CD14-positive monocyte (primary cell): Measurements from ENCODE around the gene SLC6A6. TPM values are rescaled to one million over a fixed set of nuclear protein-coding genes. Genes with fewer than 3 reads are reported as not detected.

Experiments used
- DNase-seq, 3 donors: peaks; one replicate each; pipeline ENCODE4 v3.0.0-alpha.2; 2011 to 2022
- H2AFZ ChIP-seq: 2 replicates; pipeline ENCODE4 v1.6.0; 2012; ENCODE audit warnings: mild to moderate bottlenecking, low read depth, low read length, inconsistent platforms; ENCODE audit not compliant: insufficient read depth, poor library complexity, severe bottlenecking
- H3K27ac ChIP-seq, 2 donors: 1 replicate in 1 of 2; 2 replicates in 1 of 2; pipeline ENCODE4 v1.5.1; 2012 to 2013; ENCODE audit warnings: low read length in 2 of 2, control low read depth in 1 of 2, inconsistent platforms in 1 of 2, low read depth in 1 of 2, mild to moderate bottlenecking in 1 of 2
- H3K27me3 ChIP-seq, 2 donors: one replicate each; pipeline versions ENCODE4 v1.6.0 to v1.6.1; 2011 to 2013; ENCODE audit warnings: low read length in 2 of 2; ENCODE audit not compliant: control insufficient read depth in 2 of 2, insufficient read depth in 2 of 2
- H3K36me3 ChIP-seq, 2 donors: replicated peaks in 1 of 2; 1 replicate in 1 of 2; 2 replicates in 1 of 2; pipeline versions ENCODE4 v1.5.1 to v1.6.1; 2012 to 2013; ENCODE audit warnings: low read length in 2 of 2, control low read depth in 1 of 2, inconsistent platforms in 1 of 2, mild to moderate bottlenecking in 1 of 2; ENCODE audit not compliant: insufficient read depth in 2 of 2, control insufficient read depth in 1 of 2
- H3K4me1 ChIP-seq, 2 donors: 1 replicate in 1 of 2; 2 replicates in 1 of 2; pipeline versions ENCODE4 v1.5.1 to v1.6.1; 2012 to 2013; ENCODE audit warnings: low read length in 2 of 2, control low read depth in 1 of 2, inconsistent platforms in 1 of 2, mild to moderate bottlenecking in 1 of 2, moderate library complexity in 1 of 2; ENCODE audit not compliant: insufficient read depth in 2 of 2, control insufficient read depth in 1 of 2
- H3K4me2 ChIP-seq: replicated peaks from 2 replicates; pipeline ENCODE3; 2012; ENCODE audit warnings: low read length, moderate library complexity, mild to moderate bottlenecking; ENCODE audit not compliant: poor library complexity, severe bottlenecking; ENCODE audit errors: extremely low read depth
- H3K4me3 ChIP-seq, 3 experiments: fragments of 200-600 bp in 1 of 3; sonication (generic) in 1 of 3; replicated peaks in 1 of 3; 1 replicate in 2 of 3; 2 replicates in 1 of 3; pipeline ENCODE4 v1.5.1; 2011 to 2013; ENCODE audit warnings: low read length in 3 of 3, mild to moderate bottlenecking in 3 of 3, control low read depth in 2 of 3, low read depth in 2 of 3, inconsistent platforms in 1 of 3, moderate library complexity in 1 of 3
- H3K79me2 ChIP-seq: 2 replicates; pipeline ENCODE4 v1.6.0; 2012; ENCODE audit warnings: mild to moderate bottlenecking, control low read depth, inconsistent platforms, low read length, moderate library complexity; ENCODE audit not compliant: insufficient read depth
- H3K9ac ChIP-seq: 2 replicates; pipeline ENCODE4 v1.6.0; 2017; ENCODE audit warnings: low read length, mild to moderate bottlenecking; ENCODE audit not compliant: insufficient read depth, poor library complexity, severe bottlenecking
- H3K9me3 ChIP-seq, 2 donors: replicated peaks in 1 of 2; 1 replicate in 1 of 2; 2 replicates in 1 of 2; pipeline versions ENCODE4 v1.5.1 to v1.6.1; 2012 to 2013; ENCODE audit warnings: low read length in 2 of 2, control low read depth in 1 of 2; ENCODE audit not compliant: control insufficient read depth in 1 of 2, insufficient read depth in 1 of 2
- H4K20me1 ChIP-seq: 2 replicates; pipeline ENCODE4 v1.6.0; 2012; ENCODE audit warnings: mild to moderate bottlenecking, low read length, control low read depth, moderate library complexity; ENCODE audit not compliant: insufficient read depth
- H3K27ac Mint-ChIP-seq, 7 donors: one replicate each; pipeline ENCODE4 v1.8.0; 2020; ENCODE audit warnings: mild to moderate bottlenecking in 7 of 7, mixed read lengths in 7 of 7, moderate library complexity in 6 of 7, inconsistent platforms in 2 of 7
- H3K27me3 Mint-ChIP-seq, 3 donors: one replicate each; pipeline ENCODE4 v1.8.0; 2021 to 2022; ENCODE audit warnings: low read depth in 3 of 3, mild to moderate bottlenecking in 3 of 3, mixed read lengths in 3 of 3, moderate library complexity in 3 of 3, inconsistent platforms in 1 of 3
- H3K36me3 Mint-ChIP-seq, 2 donors: one replicate each; pipeline ENCODE4 v1.8.0; 2020; ENCODE audit warnings: mixed read lengths in 2 of 2, inconsistent platforms in 1 of 2, mild to moderate bottlenecking in 1 of 2
- H3K4me1 Mint-ChIP-seq: one replicate; pipeline ENCODE4 v1.8.0; 2020; ENCODE audit warnings: mild to moderate bottlenecking, mixed read lengths
- H3K4me3 Mint-ChIP-seq, 2 donors: one replicate each; pipeline ENCODE4 v1.8.0; 2020; ENCODE audit warnings: mild to moderate bottlenecking in 2 of 2, mixed read lengths in 2 of 2, moderate library complexity in 1 of 2
- H3K9me3 Mint-ChIP-seq, 7 donors: one replicate each; pipeline ENCODE4 v1.8.0; 2020 to 2022; ENCODE audit warnings: mixed read lengths in 7 of 7, mild to moderate bottlenecking in 6 of 7, moderate library complexity in 6 of 7, inconsistent platforms in 2 of 7
- CTCF ChIP-seq: fragments of 200-600 bp; IDR thresholded peaks from one replicate; pipeline ENCODE4 v1.8.0; 2022; ENCODE audit warnings: antibody characterized with exemption, mild to moderate bottlenecking
- WGBS: methylation state at CpG from one replicate; pipeline ENCODE4 v1.1.5; 2013; ENCODE audit warnings: missing lambda C conversion rate; ENCODE audit not compliant: insufficient coverage; 5-methylcytosine and 5-hydroxymethylcytosine counted together
- intact Hi-C, 2 donors: fragments of 100-400 bp; cut with micrococcal nuclease; formaldehyde crosslinking; loops; one replicate each; pipeline versions ENCODE4 v1.15.0 to v1.15.1; 2023
- polyA plus RNA-seq, 3 donors: library from polyadenylated mRNA; depleted of rRNA in 1 of 3; unstranded in 2 of 3; stranded (reverse) in 1 of 3; fragments of 300-500 nt in 2 of 3; fragments of >200 nt in 1 of 3; fragmentation: Illumina TruSeq in 2 of 3; gene quantifications; 1 replicate in 2 of 3; 2 replicates in 1 of 3; pipeline ENCODE4 v1.2.3, GENCODE V29; 2012 to 2021

SLC6A6 gene
- polyA plus RNA-seq, 3 donors: 18.4 to 136 (median 24.5) TPM

- H3K4me1 Mint-ChIP-seq: peaks cover 77% of the 10 kb centered on the region
- DNase-seq: no peak
- Histone ChIP-seq H3K4me1 (peaks cover 53 to 79% of the 10 kb centered on the region in 2 donors), H3K9ac (no peak overlapping the region), H3K27ac (peak overlapping the region in 1 of 2 donors; percentile 65), H4K20me1 (no peaks in the 10 kb centered on the region), H3K27me3 (no peaks in the 10 kb centered on the region), H3K9me3 (no peaks in the 10 kb centered on the region), H3K79me2 (no peaks in the 10 kb centered on the region), H3K4me2 (no peak overlapping the region), H2AFZ (no peak overlapping the region), H3K4me3 (peak overlapping the region in 1 of 3 experiments; percentile 18), H3K36me3 (no peaks in the 10 kb centered on the region)
- intact Hi-C loops: no loop called here
- peaks cover 0 to 3% of the 10 kb centered on the region in 2 donors for H3K36me3 Mint-ChIP-seq
- H3K27ac Mint-ChIP-seq: peak overlapping the region in 4 of 7 donors; percentile 47 to 90 (median 68)
- WGBS: 90% methylated on average over 3 of the region's 6 CpGs
- peaks cover 1 to 4% (median 3%) of the 10 kb centered on the region in 3 donors for H3K27me3 Mint-ChIP-seq
- H3K4me3 Mint-ChIP-seq: no peak overlapping the region
- peaks cover 0 to 2% (median 0%) of the 10 kb centered on the region in 7 donors for H3K9me3 Mint-ChIP-seq
- no peak for TF ChIP-seq CTCF
Measured at GRCh38 chr3:14372587-14372986, 29.8 kb upstream of the SLC6A6 start.

GRCh38 chr3:14373753-14374376 lies 28.5 kb upstream of the SLC6A6 start:
- Histone ChIP-seq H3K36me3 (no peaks in the 10 kb centered on the region), H3K27me3 (no peaks in the 10 kb centered on the region), H4K20me1 (no peaks in the 10 kb centered on the region), H3K27ac (no peak overlapping the region), H2AFZ (no peak overlapping the region), H3K9me3 (no peaks in the 10 kb centered on the region), H3K79me2 (no peaks in the 10 kb centered on the region), H3K9ac (no peak overlapping the region), H3K4me2 (no peak overlapping the region), H3K4me3 (no peak overlapping the region), H3K4me1 (peaks cover 66 to 92% of the 10 kb centered on the region in 2 donors)
- no peak for DNase-seq
- peaks cover 88% of the 10 kb centered on the region for H3K4me1 Mint-ChIP-seq
- intact Hi-C loops: no loop called here
- TF ChIP-seq CTCF: no peak
- 80% methylated on average over 9 of the region's 11 CpGs for WGBS
- H3K27ac Mint-ChIP-seq: peak overlapping the region in 3 of 7 donors; percentile 48 to 75 (median 64)
- H3K9me3 Mint-ChIP-seq: peaks cover 0 to 3% (median 0%) of the 10 kb centered on the region in 7 donors
- H3K4me3 Mint-ChIP-seq: no peak overlapping the region
- H3K27me3 Mint-ChIP-seq: peaks cover 1 to 3% (median 3%) of the 10 kb centered on the region in 3 donors
- peaks cover 0 to 5% of the 10 kb centered on the region in 2 donors for H3K36me3 Mint-ChIP-seq
